Sigmoid colon (tissue), 7 donors: ENCODE results near the gene MB. TPM values are rescaled to one million over a fixed set of nuclear protein-coding genes. Genes with fewer than 3 reads are reported as not detected.

Experiments
- DNase-seq: peaks from one replicate; pipeline ENCODE4 v3.0.0-alpha.2; 2019
- H3K27ac ChIP-seq, 4 donors: fragments of 200-600 bp; sonication (generic); one replicate each; pipeline ENCODE4 v1.5.1; 2016 to 2019; ENCODE audit warnings: mild to moderate bottlenecking in 1 of 4
- H3K27me3 ChIP-seq, 3 donors: fragments of 200-600 bp; sonication (generic); one replicate each; pipeline ENCODE4 v1.5.1; 2019; ENCODE audit warnings: mild to moderate bottlenecking in 1 of 3
- H3K36me3 ChIP-seq, 4 donors: fragments of 200-600 bp; sonication (generic); one replicate each; pipeline ENCODE4 v1.5.1; 2016 to 2019
- H3K4me1 ChIP-seq, 4 donors: fragments of 200-600 bp; sonication (generic); one replicate each; pipeline ENCODE4 v1.5.1; 2017 to 2019
- H3K4me3 ChIP-seq, 4 donors: fragments of 200-600 bp; sonication (generic); one replicate each; pipeline ENCODE4 v1.5.1; 2017 to 2019; ENCODE audit warnings: mild to moderate bottlenecking in 2 of 4, moderate library complexity in 1 of 4
- H3K9me3 ChIP-seq, 4 donors: fragments of 200-600 bp in 3 of 4; sonication (generic) in 3 of 4; one replicate each; pipeline versions ENCODE4 v1.5.1 to v1.6.1; 2013 to 2019
- CTCF ChIP-seq, 4 experiments: fragments of 450-650 bp in 3 of 4; fragments of 200-600 bp in 1 of 4; IDR thresholded peaks; one replicate each; pipeline ENCODE4 v1.5.1; 2016 to 2019; ENCODE audit warnings: antibody characterized with exemption in 4 of 4, mild to moderate bottlenecking in 3 of 4, moderate library complexity in 2 of 4
- EP300 ChIP-seq, 4 donors: sonication (generic); formaldehyde crosslinking; IDR thresholded peaks; one replicate each; pipeline ENCODE4 v1.6.1; 2017; ENCODE audit warnings: antibody characterized with exemption in 4 of 4
- POLR2A ChIP-seq, 2 donors: fragments of 450-650 bp; IDR thresholded peaks; one replicate each; pipeline ENCODE4 v1.6.1; 2016; ENCODE audit warnings: antibody characterized with exemption in 2 of 2, mild to moderate bottlenecking in 2 of 2, moderate library complexity in 2 of 2
- POLR2AphosphoS5 ChIP-seq, 4 donors: sonication (generic); formaldehyde crosslinking; IDR thresholded peaks; one replicate each; pipeline ENCODE4 v1.6.1; 2017; ENCODE audit warnings: antibody characterized with exemption in 4 of 4
- WGBS, 2 donors: extraction: QIAGEN DNeasy Blood & Tissue Kit; methylation state at CpG; one replicate each; pipeline ENCODE4 v1.1.7; 2013; 5-methylcytosine and 5-hydroxymethylcytosine counted together
- intact Hi-C: fragments of 100-400 bp; cut with DNase I; formaldehyde crosslinking; loops from one replicate; pipeline ENCODE4 v1.15.1; 2023
- polyA plus RNA-seq, 3 donors: library from polyadenylated mRNA; stranded (reverse); fragments of 200-250 nt; gene quantifications; one replicate each; pipeline ENCODE4 v1.2.3, GENCODE V29; 2013
- total RNA-seq, 4 donors: library from RNA; depleted of rRNA; stranded (reverse); fragments of >200 nt; gene quantifications; one replicate each; pipeline ENCODE4 v1.1.0, GENCODE V29; 2016
- donor health status: healthy with polysubstance abuse.
- donor health status: Bipolar disorder and iron deficiency.
- donor health status: healthy.

The MB gene
- total and polyA plus RNA-seq, 7 donors, result 0.68 to 84.7 (median 10.3) TPM; not detected in 1

GRCh38 chr22:35630387-35630793 is 13.3 kb upstream of the MB start:
- 84 to 86% methylated on average over 4 of the region's 4 CpGs for WGBS, 2 donors
- no peaks in the 10 kb centered on the region for H3K27me3 ChIP-seq
- TF ChIP-seq POLR2AphosphoS5 (IDR thresholded peaks at IDR 0.05) (no peak), EP300 (IDR thresholded peaks at IDR 0.05) (no peak), POLR2A (IDR thresholded peaks at IDR 0.05) (no peak), CTCF (IDR thresholded peaks at IDR 0.05) (no peak)
- peaks cover 0 to 15% (median 12%) of the 10 kb centered on the region in 4 donors for H3K4me1 ChIP-seq
- peak overlapping the region; percentile 85 to 94 (median 90) for H3K27ac ChIP-seq
- H3K36me3 ChIP-seq, result no peaks in the 10 kb centered on the region
- no peak overlapping the region for H3K4me3 ChIP-seq
- intact Hi-C loops, result no loop called here
- H3K9me3 ChIP-seq, result no peaks in the 10 kb centered on the region
- peak; percentile 67 for DNase-seq

GRCh38 chr22:35629406-35630216 is 12.5 kb upstream of the MB start:
- no peak for TF ChIP-seq POLR2A (IDR thresholded peaks at IDR 0.05)
- TF ChIP-seq CTCF (IDR thresholded peaks at IDR 0.05), result no peak
- peak in 2 of 4 donors; percentile 34 to 40 for TF ChIP-seq POLR2AphosphoS5 (IDR thresholded peaks at IDR 0.05)
- TF ChIP-seq EP300 (IDR thresholded peaks at IDR 0.05), result no peak
- no peaks in the 10 kb centered on the region for H3K36me3 ChIP-seq
- intact Hi-C loops, result loop anchor here (5.0 kb wide), 1 partner anchor 113 kb away; no protein-coding TSS in a partner anchor
- no peaks in the 10 kb centered on the region for H3K9me3 ChIP-seq
- H3K4me1 ChIP-seq, result peaks cover 0 to 15% (median 12%) of the 10 kb centered on the region in 4 donors
- DNase-seq, result peak; percentile 91
- H3K27me3 ChIP-seq, result no peaks in the 10 kb centered on the region
- WGBS, 2 donors, result 43 to 51% methylated on average over 9 of the region's 9 CpGs
- no peak overlapping the region for H3K4me3 ChIP-seq
- peak overlapping the region; percentile 85 to 94 (median 90) for H3K27ac ChIP-seq

- 88 to 93% methylated on average over 3 of the region's 3 CpGs for WGBS, 2 donors
- peaks cover 0 to 15% (median 12%) of the 10 kb centered on the region in 4 donors for H3K4me1 ChIP-seq
- H3K36me3 ChIP-seq, result no peaks in the 10 kb centered on the region
- no peaks in the 10 kb centered on the region for H3K27me3 ChIP-seq
- DNase-seq, result no peak
- no peak for TF ChIP-seq POLR2A (IDR thresholded peaks at IDR 0.05)
- TF ChIP-seq EP300 (IDR thresholded peaks at IDR 0.05), result no peak
- no peak for TF ChIP-seq CTCF (IDR thresholded peaks at IDR 0.05)
- no peak for TF ChIP-seq POLR2AphosphoS5 (IDR thresholded peaks at IDR 0.05)
- no peaks in the 10 kb centered on the region for H3K9me3 ChIP-seq
- H3K4me3 ChIP-seq, result no peak overlapping the region
- H3K27ac ChIP-seq, result peak overlapping the region; percentile 85 to 94 (median 90)
- intact Hi-C loops, result loop anchor here (5.0 kb wide), 1 partner anchor 114 kb away; no protein-coding TSS in a partner anchor
Observed at GRCh38 chr22:35628732-35629131, 11.6 kb upstream of the MB start.

GRCh38 chr22:35627267-35628041 is 10.3 kb upstream of the MB start:
- peak; percentile 8 to 59 (median 42) for TF ChIP-seq POLR2AphosphoS5 (IDR thresholded peaks at IDR 0.05)
- TF ChIP-seq POLR2A (IDR thresholded peaks at IDR 0.05), result peak; percentile 7 to 14
- peak in 2 of 4 experiments; percentile 24 to 47 for TF ChIP-seq CTCF (IDR thresholded peaks at IDR 0.05)
- TF ChIP-seq EP300 (IDR thresholded peaks at IDR 0.05), result no peak
- peak; percentile 93 for DNase-seq
- Histone ChIP-seq H3K4me3 (peak overlapping the region; percentile 34 to 64 (median 58)), H3K4me1 (peaks cover 0 to 26% (median 23%) of the 10 kb centered on the region in 4 donors), H3K9me3 (no peaks in the 10 kb centered on the region), H3K27ac (peak overlapping the region; percentile 85 to 94 (median 90)), H3K27me3 (no peaks in the 10 kb centered on the region), H3K36me3 (no peaks in the 10 kb centered on the region)
- intact Hi-C loops, result loop anchor here (1.0 to 5.0 kb wide), 5 partner anchors 115 to 497 kb away; no protein-coding TSS in a partner anchor
- 1 to 3% methylated on average over 21 of the region's 21 CpGs for WGBS, 2 donors
